Astrocyte (in vitro differentiated cells and primary cell): ENCODE results near the gene OR1E2.

Experiments used
- EZH2 ChIP-seq: IDR thresholded peaks from 2 replicates; pipeline ENCODE4 v1.6.1; 2012; ENCODE audit warnings: mild to moderate bottlenecking, low read length, inconsistent platforms; ENCODE audit not compliant: insufficient read depth
- TF ChIP-seq, protein P1 (sequence below): IDR thresholded peaks from 2 replicates; pipeline ENCODE4 v1.5.1; 2011; ENCODE audit warnings: low read depth, mild to moderate bottlenecking, inconsistent platforms, low read length, moderate library complexity; ENCODE audit not compliant: insufficient read depth

DNA sequence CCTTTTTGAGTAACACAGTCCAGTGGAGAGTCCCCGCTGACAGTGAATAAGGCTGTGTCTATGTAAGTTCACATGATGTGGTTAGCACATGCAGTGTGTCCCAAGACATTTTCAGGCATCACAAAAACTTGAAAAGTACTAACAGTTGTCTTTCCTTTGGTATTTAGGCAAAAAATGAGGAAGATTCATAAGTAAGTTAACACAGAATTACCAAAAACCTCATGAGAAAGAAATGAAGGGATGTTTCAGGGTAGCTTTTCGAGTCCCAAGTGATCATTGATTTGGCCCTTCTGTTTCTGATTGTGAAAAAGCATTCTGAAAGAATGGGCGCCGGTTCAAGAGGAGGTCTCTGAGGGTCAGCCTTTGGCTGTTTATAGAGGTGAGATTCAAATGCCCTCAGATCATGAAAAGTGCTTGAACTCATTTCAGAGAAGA, 41.6 kb upstream of the OR1E2 start:
- TF ChIP-seq, protein P1, sequence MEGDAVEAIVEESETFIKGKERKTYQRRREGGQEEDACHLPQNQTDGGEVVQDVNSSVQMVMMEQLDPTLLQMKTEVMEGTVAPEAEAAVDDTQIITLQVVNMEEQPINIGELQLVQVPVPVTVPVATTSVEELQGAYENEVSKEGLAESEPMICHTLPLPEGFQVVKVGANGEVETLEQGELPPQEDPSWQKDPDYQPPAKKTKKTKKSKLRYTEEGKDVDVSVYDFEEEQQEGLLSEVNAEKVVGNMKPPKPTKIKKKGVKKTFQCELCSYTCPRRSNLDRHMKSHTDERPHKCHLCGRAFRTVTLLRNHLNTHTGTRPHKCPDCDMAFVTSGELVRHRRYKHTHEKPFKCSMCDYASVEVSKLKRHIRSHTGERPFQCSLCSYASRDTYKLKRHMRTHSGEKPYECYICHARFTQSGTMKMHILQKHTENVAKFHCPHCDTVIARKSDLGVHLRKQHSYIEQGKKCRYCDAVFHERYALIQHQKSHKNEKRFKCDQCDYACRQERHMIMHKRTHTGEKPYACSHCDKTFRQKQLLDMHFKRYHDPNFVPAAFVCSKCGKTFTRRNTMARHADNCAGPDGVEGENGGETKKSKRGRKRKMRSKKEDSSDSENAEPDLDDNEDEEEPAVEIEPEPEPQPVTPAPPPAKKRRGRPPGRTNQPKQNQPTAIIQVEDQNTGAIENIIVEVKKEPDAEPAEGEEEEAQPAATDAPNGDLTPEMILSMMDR: no peak
- TF ChIP-seq EZH2: no peak
